Activated T-helper 1 cell treated with anti-CD3 and anti-CD28 coated beads, Interleukin-12 subunit alpha, Interleukin-12 subunit beta, Interleukin-2, Interleukin-4 antibody, amounts not matched to agents 30 ng/mL and 10 ng/mL and 1 ng/mL, durations not matched to agents 14 hours and 24 hours and 36 hours (primary cell): ENCODE results near the gene BABAM2. TPM values are rescaled to one million over a fixed set of nuclear protein-coding genes. Genes with fewer than 3 reads are reported as not detected.

Experiments
- DNase-seq: peaks from one replicate; pipeline ENCODE4 v3.0.0; 2021; ENCODE audit warnings: low spot score
- H3K27ac Mint-ChIP-seq: one replicate; pipeline ENCODE4 v1.8.0; 2021; ENCODE audit warnings: mild to moderate bottlenecking, mixed read lengths
- H3K27me3 Mint-ChIP-seq: one replicate; pipeline ENCODE4 v1.8.0; 2022; ENCODE audit warnings: mild to moderate bottlenecking, moderate library complexity, mixed read lengths; ENCODE audit not compliant: insufficient read depth
- H3K36me3 Mint-ChIP-seq: one replicate; pipeline ENCODE4 v1.8.0; 2021; ENCODE audit warnings: low read depth, mixed read lengths
- H3K4me1 Mint-ChIP-seq: one replicate; pipeline ENCODE4 v1.8.0; 2021; ENCODE audit warnings: low read depth, mixed read lengths
- H3K4me3 Mint-ChIP-seq: one replicate; pipeline ENCODE4 v1.8.0; 2021; ENCODE audit warnings: mild to moderate bottlenecking, moderate library complexity, mixed read lengths
- H3K9me3 Mint-ChIP-seq: one replicate; pipeline ENCODE4 v1.8.0; 2021; ENCODE audit warnings: mixed read lengths
- intact Hi-C: fragments of 100-400 bp; cut with micrococcal nuclease; formaldehyde crosslinking; loops from one replicate; pipeline ENCODE4 v1.15.1; 2024
- total RNA-seq: library from RNA; stranded (reverse); gene quantifications from 2 replicates; pipeline ENCODE4 v1.2.3, GENCODE V29; 2022

The BABAM2 gene
- total RNA-seq, 1 donor from 2014 or later, result 46.6 TPM

- no peaks in the 10 kb centered on the region for H3K9me3 Mint-ChIP-seq
- no peak for DNase-seq
- intact Hi-C loops, result no loop called here
- peaks cover 8% of the 10 kb centered on the region for H3K4me1 Mint-ChIP-seq
- no peak overlapping the region for H3K4me3 Mint-ChIP-seq
- H3K27ac Mint-ChIP-seq, result no peak overlapping the region
- peaks cover 19% of the 10 kb centered on the region for H3K36me3 Mint-ChIP-seq
- H3K27me3 Mint-ChIP-seq, result no peaks in the 10 kb centered on the region
Observed at GRCh38 chr2:27916293-27916995, 25.9 kb downstream of the BABAM2 start.

- no peak for DNase-seq
- Mint-ChIP-seq H3K4me1 (peaks cover 8% of the 10 kb centered on the region), H3K27me3 (no peaks in the 10 kb centered on the region), H3K9me3 (no peaks in the 10 kb centered on the region), H3K36me3 (peaks cover 9% of the 10 kb centered on the region), H3K27ac (no peak overlapping the region), H3K4me3 (no peak overlapping the region)
- intact Hi-C loops, result no loop called here
Observed at GRCh38 chr2:27920148-27920885, 29.8 kb downstream of the BABAM2 start.

- no peaks in the 10 kb centered on the region for H3K27me3 Mint-ChIP-seq
Observed at GRCh38 chr2:27921424-27921823, 30.9 kb downstream of the BABAM2 start.

GRCh38 chr2:27921880-27922547 lies 31.5 kb downstream of the BABAM2 start:
- peaks cover 18% of the 10 kb centered on the region for H3K36me3 Mint-ChIP-seq
- no peak for DNase-seq
- intact Hi-C loops, result no loop called here
- H3K4me3 Mint-ChIP-seq, result no peak overlapping the region
- H3K27me3 Mint-ChIP-seq, result no peaks in the 10 kb centered on the region
- H3K9me3 Mint-ChIP-seq, result no peaks in the 10 kb centered on the region
- H3K4me1 Mint-ChIP-seq, result peaks cover 20% of the 10 kb centered on the region
- no peak overlapping the region for H3K27ac Mint-ChIP-seq

More at GRCh38 chr2:27921424-27921823, 30.9 kb downstream of the BABAM2 start:
- Mint-ChIP-seq H3K27ac (no peak overlapping the region), H3K9me3 (no peaks in the 10 kb centered on the region), H3K4me3 (no peak overlapping the region), H3K4me1 (peaks cover 17% of the 10 kb centered on the region), H3K36me3 (peaks cover 15% of the 10 kb centered on the region)
- DNase-seq, result no peak
- intact Hi-C loops, result no loop called here

- intact Hi-C loops, result no loop called here
- DNase-seq, result no peak
- no peaks in the 10 kb centered on the region for H3K27me3 Mint-ChIP-seq
- H3K4me1 Mint-ChIP-seq, result peaks cover 20% of the 10 kb centered on the region
- H3K9me3 Mint-ChIP-seq, result no peaks in the 10 kb centered on the region
- H3K36me3 Mint-ChIP-seq, result peaks cover 20% of the 10 kb centered on the region
- no peak overlapping the region for H3K4me3 Mint-ChIP-seq
- H3K27ac Mint-ChIP-seq, result no peak overlapping the region
Observed at GRCh38 chr2:27922842-27923241, 32.3 kb downstream of the BABAM2 start.

- H3K27me3 Mint-ChIP-seq, result no peaks in the 10 kb centered on the region
- H3K27ac Mint-ChIP-seq, result no peak overlapping the region
- H3K4me1 Mint-ChIP-seq, result peaks cover 12% of the 10 kb centered on the region
- intact Hi-C loops, result no loop called here
- DNase-seq, result no peak
- no peaks in the 10 kb centered on the region for H3K9me3 Mint-ChIP-seq
- no peak overlapping the region for H3K4me3 Mint-ChIP-seq
- peaks cover 26% of the 10 kb centered on the region for H3K36me3 Mint-ChIP-seq
Observed at GRCh38 chr2:27925766-27926472, 35.4 kb downstream of the BABAM2 start.

- intact Hi-C loops, result no loop called here
- H3K4me1 Mint-ChIP-seq, result peaks cover 20% of the 10 kb centered on the region
- no peak overlapping the region for H3K27ac Mint-ChIP-seq
- H3K27me3 Mint-ChIP-seq, result no peaks in the 10 kb centered on the region
- no peak for DNase-seq
- H3K4me3 Mint-ChIP-seq, result no peak overlapping the region
- peaks cover 36% of the 10 kb centered on the region for H3K36me3 Mint-ChIP-seq
- no peaks in the 10 kb centered on the region for H3K9me3 Mint-ChIP-seq
Observed at GRCh38 chr2:27929916-27930486, 39.5 kb downstream of the BABAM2 start.

GRCh38 chr2:27931361-27931950 lies 40.9 kb downstream of the BABAM2 start:
- DNase-seq, result no peak
- H3K9me3 Mint-ChIP-seq, result no peaks in the 10 kb centered on the region
- H3K4me3 Mint-ChIP-seq, result no peak overlapping the region
- no peaks in the 10 kb centered on the region for H3K27me3 Mint-ChIP-seq
- intact Hi-C loops, result no loop called here
- peaks cover 10% of the 10 kb centered on the region for H3K4me1 Mint-ChIP-seq
- peaks cover 28% of the 10 kb centered on the region for H3K36me3 Mint-ChIP-seq
- no peak overlapping the region for H3K27ac Mint-ChIP-seq

GRCh38 chr2:27932396-27932795 lies 41.9 kb downstream of the BABAM2 start:
- no peak for DNase-seq
- peaks cover 12% of the 10 kb centered on the region for H3K4me1 Mint-ChIP-seq
- intact Hi-C loops, result no loop called here
- no peaks in the 10 kb centered on the region for H3K9me3 Mint-ChIP-seq
- H3K4me3 Mint-ChIP-seq, result no peak overlapping the region
- peaks cover 22% of the 10 kb centered on the region for H3K36me3 Mint-ChIP-seq
- H3K27me3 Mint-ChIP-seq, result no peaks in the 10 kb centered on the region
- no peak overlapping the region for H3K27ac Mint-ChIP-seq

- H3K27me3 Mint-ChIP-seq, result no peaks in the 10 kb centered on the region
- H3K4me3 Mint-ChIP-seq, result no peak overlapping the region
- intact Hi-C loops, result no loop called here
- H3K36me3 Mint-ChIP-seq, result peaks cover 23% of the 10 kb centered on the region
- H3K4me1 Mint-ChIP-seq, result peaks cover 19% of the 10 kb centered on the region
- H3K9me3 Mint-ChIP-seq, result no peaks in the 10 kb centered on the region
- no peak for DNase-seq
- H3K27ac Mint-ChIP-seq, result no peak overlapping the region
Observed at GRCh38 chr2:27935026-27935425, 44.5 kb downstream of the BABAM2 start.

GRCh38 chr2:27940090-27940671 lies 49.7 kb downstream of the BABAM2 start:
- Mint-ChIP-seq H3K27me3 (no peaks in the 10 kb centered on the region), H3K4me3 (no peak overlapping the region), H3K4me1 (peaks cover 11% of the 10 kb centered on the region), H3K9me3 (no peaks in the 10 kb centered on the region), H3K27ac (no peak overlapping the region), H3K36me3 (peaks cover 13% of the 10 kb centered on the region)
- DNase-seq, result no peak
- intact Hi-C loops, result no loop called here

- Mint-ChIP-seq H3K27me3 (no peaks in the 10 kb centered on the region), H3K36me3 (peaks cover 13% of the 10 kb centered on the region), H3K4me1 (peaks cover 11% of the 10 kb centered on the region), H3K4me3 (no peak overlapping the region), H3K27ac (no peak overlapping the region), H3K9me3 (no peaks in the 10 kb centered on the region)
- intact Hi-C loops, result no loop called here
- no peak for DNase-seq
Observed at GRCh38 chr2:27940982-27941381, 50.5 kb downstream of the BABAM2 start.
